Neural cell (in vitro differentiated cells): ENCODE measurements around the gene CHST11. TPM values are rescaled to one million over a fixed set of nuclear protein-coding genes. Genes with fewer than 3 reads are reported as not detected.

Source experiments
- H2AFZ ChIP-seq: fragments of 200-600, 300-800 bp; sonication (generic), shearing (Covaris generic); 2 replicates; pipeline ENCODE4 v1.6.0; 2014; ENCODE audit warnings: low read depth, mild to moderate bottlenecking, antibody characterized with exemption, low read length, moderate library complexity
- H3F3A ChIP-seq: fragments of 200-600 bp; shearing (Covaris generic); 2 replicates; pipeline ENCODE4 v1.6.1; 2016; ENCODE audit warnings: mild to moderate bottlenecking, moderate library complexity, mixed read lengths, antibody characterized with exemption, low read length; ENCODE audit not compliant: insufficient read depth, poor library complexity, severe bottlenecking
- H3K27ac ChIP-seq: fragments of 200-600, 300-800 bp; sonication (generic), shearing (Covaris generic); 2 replicates; pipeline ENCODE4 v1.5.1; 2014; ENCODE audit warnings: mild to moderate bottlenecking, low read length, moderate library complexity
- H3K27me3 ChIP-seq: fragments of 300-800, 200-600 bp; sonication (generic), shearing (Covaris generic); 2 replicates; pipeline ENCODE4 v1.6.0; 2014; ENCODE audit warnings: mild to moderate bottlenecking, low read depth, low read length, moderate library complexity; ENCODE audit not compliant: insufficient read depth
- H3K36me3 ChIP-seq: fragments of 300-800, 200-600 bp; sonication (generic), shearing (Covaris generic); 2 replicates; pipeline ENCODE4 v1.5.1; 2014; ENCODE audit warnings: mild to moderate bottlenecking, antibody characterized with exemption, low read length, moderate library complexity; ENCODE audit not compliant: insufficient read depth
- H3K4me2 ChIP-seq: fragments of 300-800, 200-600 bp; sonication (generic), shearing (Covaris generic); 2 replicates; pipeline ENCODE4 v1.6.0; 2014; ENCODE audit warnings: mild to moderate bottlenecking, low read length
- H3K4me3 ChIP-seq: fragments of 300-800, 200-600 bp; sonication (generic), shearing (Covaris generic); 2 replicates; pipeline ENCODE4 v1.5.1; 2014; ENCODE audit warnings: mild to moderate bottlenecking, low read length, moderate library complexity
- H3K79me2 ChIP-seq: fragments of 200-600 bp; shearing (Covaris generic); replicated peaks from 2 replicates; pipeline ENCODE4 v1.6.0; 2014; ENCODE audit warnings: mild to moderate bottlenecking, low read length, moderate library complexity; ENCODE audit not compliant: insufficient read depth
- H3K9ac ChIP-seq: fragments of 300-800, 200-600 bp; sonication (generic), shearing (Covaris generic); 2 replicates; pipeline ENCODE4 v1.6.1; 2016; ENCODE audit warnings: mild to moderate bottlenecking, low read length, mixed read lengths
- H3K9me2 ChIP-seq: fragments of 200-600 bp; shearing (Covaris generic); 2 replicates; pipeline ENCODE4 v1.6.1; 2016; ENCODE audit warnings: mild to moderate bottlenecking, low read length, mixed read lengths; ENCODE audit not compliant: insufficient read depth
- H3K9me3 ChIP-seq: fragments of 200-600, 300-800 bp; sonication (generic), shearing (Covaris generic); 2 replicates; pipeline ENCODE4 v1.6.1; 2016; ENCODE audit warnings: mild to moderate bottlenecking, mixed run types, low read length, moderate library complexity, mixed read lengths
- H4K20me1 ChIP-seq: fragments of 200-600 bp; shearing (Covaris generic); 2 replicates; pipeline ENCODE4 v1.6.1; 2016; ENCODE audit warnings: mild to moderate bottlenecking, mixed run types; ENCODE audit not compliant: insufficient read depth
- CTCF ChIP-seq: fragments of 450-650 bp; IDR thresholded peaks from 2 replicates; pipeline ENCODE4 v1.5.1; 2014; ENCODE audit warnings: antibody characterized with exemption, mild to moderate bottlenecking, moderate library complexity; ENCODE audit not compliant: poor library complexity, severe bottlenecking
- EP300 ChIP-seq: fragments of 450-650 bp; conservative IDR thresholded peaks from 2 replicates; pipeline ENCODE4 v1.6.1; 2014; ENCODE audit warnings: antibody characterized with exemption, mild to moderate bottlenecking, moderate library complexity; ENCODE audit not compliant: poor library complexity, severe bottlenecking
- EZH2 ChIP-seq: fragments of 200-600, 300-800 bp; shearing (Covaris generic), sonication (generic); IDR thresholded peaks from 2 replicates; pipeline ENCODE4 v1.6.1; 2014; ENCODE audit warnings: antibody characterized with exemption, low read length, borderline replicate concordance, mild to moderate bottlenecking; ENCODE audit not compliant: insufficient read depth, poor library complexity, severe bottlenecking
- MXI1 ChIP-seq: fragments of 450-650 bp; conservative IDR thresholded peaks from 2 replicates; pipeline ENCODE4 v1.6.1; 2014; ENCODE audit warnings: antibody characterized with exemption, mild to moderate bottlenecking; ENCODE audit not compliant: poor library complexity, severe bottlenecking
- POLR2AphosphoS5 ChIP-seq: IDR thresholded peaks from 2 replicates; pipeline ENCODE4 v1.6.1; 2012
- RAD21 ChIP-seq: fragments of 450-650 bp; conservative IDR thresholded peaks from 2 replicates; pipeline ENCODE4 v1.6.1; 2014; ENCODE audit warnings: antibody characterized with exemption, mild to moderate bottlenecking, moderate library complexity
- REST ChIP-seq: IDR thresholded peaks from 2 replicates; pipeline ENCODE4 v1.6.1; 2012; ENCODE audit warnings: borderline replicate concordance
- SMC3 ChIP-seq: fragments of 450-650 bp; conservative IDR thresholded peaks from 2 replicates; pipeline ENCODE4 v1.6.1; 2014; ENCODE audit warnings: antibody characterized with exemption, mild to moderate bottlenecking, moderate library complexity; ENCODE audit not compliant: poor library complexity
- TAF1 ChIP-seq: IDR thresholded peaks from 2 replicates; pipeline ENCODE4 v1.6.1; 2012; ENCODE audit warnings: low read depth
- polyA plus RNA-seq: library from polyadenylated mRNA; depleted of rRNA; stranded (reverse); fragments of >200 nt; gene quantifications from 2 replicates; pipeline ENCODE4 v1.2.3, GENCODE V29; 2014

The CHST11 gene
- polyA plus RNA-seq, 1 donor from 2014 or later = 15.0 TPM

- Histone ChIP-seq H4K20me1 (no peaks in the 10 kb centered on the region), H3K79me2 (peaks cover 22% of the 10 kb centered on the region), H3K4me3 (no peak overlapping the region), H3K4me2 (no peak overlapping the region), H3K9me2 (no peaks in the 10 kb centered on the region), H3K36me3 (no peaks in the 10 kb centered on the region), H2AFZ (no peak overlapping the region), H3K9me3 (no peaks in the 10 kb centered on the region), H3K27me3 (no peaks in the 10 kb centered on the region), H3F3A (no peaks in the 10 kb centered on the region), H3K27ac (no peak overlapping the region), H3K9ac (no peak overlapping the region)
- TF ChIP-seq POLR2AphosphoS5 (no peak), MXI1 (no peak), RAD21 (no peak), EP300 (no peak), TAF1 (no peak), EZH2 (no peak), REST (no peak), SMC3 (no peak), CTCF (no peak)
These were observed 13.8 kb downstream of the CHST11 start for GRCh38 chr12:104470521-104470920.

GRCh38 chr12:104471336-104471735, 14.6 kb downstream of the CHST11 start:
- H4K20me1 ChIP-seq = no peaks in the 10 kb centered on the region
- no peaks in the 10 kb centered on the region for H3K27me3 ChIP-seq
- no peaks in the 10 kb centered on the region for H3K36me3 ChIP-seq
- H2AFZ ChIP-seq = no peak overlapping the region
- H3K27ac ChIP-seq = no peak overlapping the region
- no peak overlapping the region for H3K4me3 ChIP-seq
- H3K9me2 ChIP-seq = no peaks in the 10 kb centered on the region
- TF ChIP-seq SMC3 (no peak), EZH2 (no peak), CTCF (no peak), POLR2AphosphoS5 (no peak), REST (no peak), RAD21 (no peak), EP300 (no peak), MXI1 (no peak), TAF1 (no peak)
- no peaks in the 10 kb centered on the region for H3F3A ChIP-seq
- peaks cover 22% of the 10 kb centered on the region for H3K79me2 ChIP-seq
- no peaks in the 10 kb centered on the region for H3K9me3 ChIP-seq
- H3K9ac ChIP-seq = no peak overlapping the region
- H3K4me2 ChIP-seq = no peak overlapping the region
